Dermis lymphatic vessel endothelial cell (primary cell): ENCODE data around the gene ZIC4. TPM values are rescaled to one million over a fixed set of nuclear protein-coding genes. Genes with fewer than 3 reads are reported as not detected.

Experiments
- total RNA-seq: library from RNA; depleted of rRNA; stranded (reverse); fragments of >200 nt; gene quantifications from 2 replicates; pipeline ENCODE4 v1.2.1, GENCODE V29; 2014

ZIC4 gene
- not detected in 2 replicates for total RNA-seq

DNA sequence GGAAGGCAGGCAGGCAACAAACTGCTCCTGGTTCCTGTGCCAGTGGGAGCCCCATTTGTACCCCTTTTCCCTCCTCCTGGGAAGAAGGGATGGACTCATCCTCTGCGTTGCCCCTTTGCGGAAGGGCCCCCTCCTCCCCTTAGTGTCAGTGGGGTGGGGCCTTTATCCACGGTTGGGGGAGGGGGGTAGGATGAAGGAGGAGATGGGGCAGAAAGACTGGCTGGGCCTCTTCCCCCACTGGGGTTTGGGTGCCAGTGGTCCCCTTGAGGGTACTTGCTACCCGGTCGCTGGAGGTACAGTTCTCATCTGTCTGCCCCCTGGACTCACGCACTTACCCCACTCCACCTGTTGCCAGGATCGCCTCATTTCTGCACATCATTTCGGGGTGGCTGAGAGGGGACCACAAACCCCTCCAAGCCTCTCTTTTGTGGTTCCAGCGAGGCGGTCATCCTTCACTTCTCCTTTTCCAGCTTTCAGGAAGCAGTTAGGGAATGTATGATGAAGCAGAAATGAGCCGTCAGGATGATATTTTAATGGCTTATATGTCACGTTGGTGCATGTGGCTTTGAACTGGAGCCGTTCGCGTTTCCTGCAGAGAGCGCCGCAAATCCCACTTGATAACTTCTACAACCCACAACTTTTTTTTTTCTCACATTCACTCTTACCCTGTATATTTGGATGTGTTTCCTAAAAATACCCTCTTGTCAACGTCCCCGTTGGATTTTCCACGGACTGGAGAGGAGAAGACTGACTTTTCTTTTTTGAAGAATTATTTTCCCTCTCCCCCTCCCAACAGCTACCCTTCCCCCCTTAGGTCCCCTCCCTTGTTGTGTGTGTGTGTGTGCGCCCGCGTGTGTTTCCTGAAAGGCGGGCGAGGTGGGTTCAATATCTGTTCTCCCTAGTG, at the start of gene ZIC4:
TSS of gene ZIC4 (minus strand) at position 516 of the 904 bp plus-strand sequence. CDS start 3,746 bp downstream, outside the sequence.

DNA sequence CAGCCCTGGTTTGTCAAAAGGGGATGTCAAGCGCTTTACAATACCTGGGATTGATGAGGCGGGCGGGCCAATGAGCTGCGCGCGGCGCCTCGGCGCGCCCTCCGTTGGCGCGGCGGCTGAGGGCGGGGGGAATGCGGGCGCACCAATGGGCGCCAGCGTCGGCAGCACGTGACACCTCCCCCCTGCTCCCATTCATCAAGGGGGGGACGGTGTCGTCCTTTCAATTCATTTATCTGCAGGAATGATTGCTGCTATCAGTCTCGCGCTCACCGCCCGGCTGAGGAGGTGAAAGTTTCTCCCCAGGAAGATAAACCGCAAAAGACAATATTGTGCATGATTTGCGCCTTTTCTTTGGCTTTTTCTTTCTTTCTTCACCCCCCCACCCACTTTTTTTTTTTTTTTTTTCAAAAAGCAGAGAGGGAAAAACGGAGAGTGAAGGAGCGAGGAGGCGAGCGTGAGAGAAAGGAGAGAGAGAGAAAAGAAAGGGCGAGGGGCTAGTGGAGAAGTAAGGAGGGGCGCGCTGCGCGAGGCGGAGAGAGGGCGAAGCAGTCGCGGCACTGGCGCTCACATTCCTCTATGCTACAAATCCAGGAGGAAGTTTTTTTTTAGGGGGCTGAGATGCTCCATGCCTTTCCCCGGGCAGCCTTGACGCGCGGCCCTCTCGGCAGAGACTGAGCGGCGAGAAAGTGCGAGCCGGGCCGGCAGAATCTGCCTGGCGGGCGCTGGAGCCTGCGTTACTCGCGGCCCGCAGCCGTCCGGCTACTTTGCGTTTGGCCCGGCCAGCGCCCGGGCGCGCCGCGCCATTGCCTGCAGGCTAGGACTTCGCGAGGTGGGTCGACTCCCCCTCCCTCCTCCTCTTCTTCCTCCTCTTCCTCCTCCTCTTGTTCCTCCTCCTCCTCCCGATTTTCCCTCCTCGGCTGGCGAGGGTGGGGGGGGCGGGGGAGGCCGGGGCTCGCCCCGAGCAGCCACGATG, 3.1 kb upstream of the ZIC4 start, which contains the start of gene ZIC1:
TSS of gene ZIC1 (plus strand) at position 223 of the 973 bp plus-strand sequence. CDS start at position 971, 748 bp downstream.

Other genes starting within 250 kb of the ZIC4 start
- gene ZIC1, start 2.8 kb upstream of the ZIC4 start, total RNA-seq, result not detected in 2 replicates